Chondrocyte (in vitro differentiated cells): ENCODE results near the gene TREML2. TPM values are rescaled to one million over a fixed set of nuclear protein-coding genes. Genes with fewer than 3 reads are reported as not detected.
A peak's percentile ranks its signal among the peaks of the same experiment; 100 is the strongest.

Experiments used
- DNase-seq: peaks from one replicate; pipeline ENCODE4 v3.0.0; 2021; ENCODE audit warnings: mixed read lengths, low spot score
- H3K27ac Mint-ChIP-seq: one replicate; pipeline ENCODE4 v1.8.0; 2021; ENCODE audit warnings: mild to moderate bottlenecking, moderate library complexity, mixed read lengths; ENCODE audit not compliant: unreplicated experiment
- H3K27me3 Mint-ChIP-seq: 2 replicates; pipeline ENCODE4 v1.8.0; 2021; ENCODE audit warnings: low read depth, mixed read lengths
- H3K36me3 Mint-ChIP-seq: 2 replicates; pipeline ENCODE4 v1.8.0; 2021; ENCODE audit warnings: low read depth, mixed read lengths
- H3K4me1 Mint-ChIP-seq: 2 replicates; pipeline ENCODE4 v1.8.0; 2021; ENCODE audit warnings: low read depth, mild to moderate bottlenecking, mixed read lengths
- H3K4me3 Mint-ChIP-seq: one replicate; pipeline ENCODE4 v1.8.0; 2021; ENCODE audit warnings: mild to moderate bottlenecking, moderate library complexity, mixed read lengths; ENCODE audit not compliant: unreplicated experiment
- H3K9me3 Mint-ChIP-seq: 2 replicates; pipeline ENCODE4 v1.8.0; 2021; ENCODE audit warnings: low read depth, mixed read lengths
- total RNA-seq: library from RNA; stranded (reverse); gene quantifications from 3 replicates; pipeline ENCODE4 v1.2.1, GENCODE V29; 2021
- TF ChIP-seq, protein P1 (sequence below): fragments of 200-600 bp; sonication (generic); IDR thresholded peaks from 2 replicates; pipeline ENCODE4 v1.5.0; 2021; ENCODE audit warnings: antibody characterized with exemption, mild to moderate bottlenecking, moderate library complexity

TREML2 gene
- total RNA-seq, 1 donor from 2014 or later: not detected

DNA sequence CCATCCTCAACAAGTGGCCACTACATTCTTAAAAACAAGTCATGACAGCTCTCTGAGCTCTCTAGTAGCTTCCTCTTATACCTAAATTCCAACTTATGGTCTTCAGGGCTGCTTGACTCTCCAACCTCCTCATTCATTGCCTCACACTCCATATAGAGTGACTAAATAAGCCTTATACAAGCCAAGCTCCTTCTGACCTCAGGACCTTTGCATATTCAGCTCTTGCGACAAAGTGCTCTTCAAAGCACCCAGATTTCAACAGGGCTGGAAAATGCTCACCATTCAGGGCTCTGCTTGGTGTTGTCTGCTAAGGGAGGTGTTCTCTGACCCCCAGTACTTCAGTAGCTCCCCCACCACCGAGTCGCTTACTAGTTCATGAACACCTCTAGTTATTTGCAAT lies 3.7 kb downstream of the TREML2 start:
- Mint-ChIP-seq H3K4me1 (peaks cover 8% of the 10 kb centered on the region), H3K4me3 (no peak overlapping the region), H3K9me3 (no peaks in the 10 kb centered on the region), H3K36me3 (no peaks in the 10 kb centered on the region), H3K27ac (no peak overlapping the region), H3K27me3 (peaks cover 45% of the 10 kb centered on the region)
- no peak for DNase-seq
- TF ChIP-seq, protein P1, sequence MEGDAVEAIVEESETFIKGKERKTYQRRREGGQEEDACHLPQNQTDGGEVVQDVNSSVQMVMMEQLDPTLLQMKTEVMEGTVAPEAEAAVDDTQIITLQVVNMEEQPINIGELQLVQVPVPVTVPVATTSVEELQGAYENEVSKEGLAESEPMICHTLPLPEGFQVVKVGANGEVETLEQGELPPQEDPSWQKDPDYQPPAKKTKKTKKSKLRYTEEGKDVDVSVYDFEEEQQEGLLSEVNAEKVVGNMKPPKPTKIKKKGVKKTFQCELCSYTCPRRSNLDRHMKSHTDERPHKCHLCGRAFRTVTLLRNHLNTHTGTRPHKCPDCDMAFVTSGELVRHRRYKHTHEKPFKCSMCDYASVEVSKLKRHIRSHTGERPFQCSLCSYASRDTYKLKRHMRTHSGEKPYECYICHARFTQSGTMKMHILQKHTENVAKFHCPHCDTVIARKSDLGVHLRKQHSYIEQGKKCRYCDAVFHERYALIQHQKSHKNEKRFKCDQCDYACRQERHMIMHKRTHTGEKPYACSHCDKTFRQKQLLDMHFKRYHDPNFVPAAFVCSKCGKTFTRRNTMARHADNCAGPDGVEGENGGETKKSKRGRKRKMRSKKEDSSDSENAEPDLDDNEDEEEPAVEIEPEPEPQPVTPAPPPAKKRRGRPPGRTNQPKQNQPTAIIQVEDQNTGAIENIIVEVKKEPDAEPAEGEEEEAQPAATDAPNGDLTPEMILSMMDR: no peak

DNA sequence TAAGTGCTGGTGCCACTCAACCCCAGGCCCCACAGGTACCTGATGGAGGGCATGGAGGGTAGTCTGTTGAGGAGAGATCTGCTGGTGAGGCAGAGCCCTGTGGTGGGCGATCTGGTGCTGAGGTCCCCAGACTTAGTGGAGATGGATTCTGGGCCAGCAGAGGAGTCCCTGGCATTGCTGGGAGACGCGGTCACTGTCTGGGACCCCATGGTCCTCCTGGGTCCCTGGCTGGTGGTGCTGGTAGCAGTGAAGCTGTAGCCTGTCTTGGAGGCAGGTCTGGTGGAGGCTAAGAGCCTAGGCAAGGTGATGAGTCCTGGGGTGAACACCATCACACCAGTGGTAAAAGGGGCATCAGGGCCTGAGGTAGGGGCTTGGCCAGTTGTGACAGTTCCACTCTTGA lies 6.6 kb downstream of the TREML2 start:
- Mint-ChIP-seq H3K9me3 (peaks cover 9% of the 10 kb centered on the region), H3K36me3 (peaks cover 2% of the 10 kb centered on the region), H3K27me3 (peaks cover 48% of the 10 kb centered on the region), H3K4me1 (no peaks in the 10 kb centered on the region), H3K4me3 (no peak overlapping the region), H3K27ac (no peak overlapping the region)
- DNase-seq: no peak
- TF ChIP-seq, protein P1: no peak

DNA sequence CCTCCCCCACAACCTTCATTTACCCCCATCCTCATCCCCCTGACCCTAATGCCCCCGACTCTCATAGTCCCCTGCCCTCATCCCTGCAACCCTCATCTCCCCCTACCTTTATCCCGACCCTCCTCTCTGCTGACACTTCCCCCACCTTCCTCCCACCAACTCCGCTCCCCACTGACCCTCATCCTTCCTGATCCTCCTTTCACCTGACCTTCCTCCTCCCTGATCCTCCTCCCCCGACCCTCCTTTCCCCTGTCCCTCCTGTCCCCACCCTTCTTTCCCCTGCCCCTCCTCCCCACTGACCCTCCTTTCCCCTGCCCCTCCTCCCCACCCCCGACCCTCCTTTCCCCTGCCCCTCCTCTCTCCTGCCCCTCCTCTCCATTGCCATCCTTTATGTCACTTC lies 7.1 kb downstream of the TREML2 start:
- Mint-ChIP-seq H3K4me3 (no peak overlapping the region), H3K4me1 (no peaks in the 10 kb centered on the region), H3K27ac (no peak overlapping the region), H3K27me3 (peaks cover 48% of the 10 kb centered on the region), H3K36me3 (peaks cover 2% of the 10 kb centered on the region), H3K9me3 (peaks cover 10% of the 10 kb centered on the region)
- DNase-seq: no peak
- TF ChIP-seq, protein P1: no peak

DNA sequence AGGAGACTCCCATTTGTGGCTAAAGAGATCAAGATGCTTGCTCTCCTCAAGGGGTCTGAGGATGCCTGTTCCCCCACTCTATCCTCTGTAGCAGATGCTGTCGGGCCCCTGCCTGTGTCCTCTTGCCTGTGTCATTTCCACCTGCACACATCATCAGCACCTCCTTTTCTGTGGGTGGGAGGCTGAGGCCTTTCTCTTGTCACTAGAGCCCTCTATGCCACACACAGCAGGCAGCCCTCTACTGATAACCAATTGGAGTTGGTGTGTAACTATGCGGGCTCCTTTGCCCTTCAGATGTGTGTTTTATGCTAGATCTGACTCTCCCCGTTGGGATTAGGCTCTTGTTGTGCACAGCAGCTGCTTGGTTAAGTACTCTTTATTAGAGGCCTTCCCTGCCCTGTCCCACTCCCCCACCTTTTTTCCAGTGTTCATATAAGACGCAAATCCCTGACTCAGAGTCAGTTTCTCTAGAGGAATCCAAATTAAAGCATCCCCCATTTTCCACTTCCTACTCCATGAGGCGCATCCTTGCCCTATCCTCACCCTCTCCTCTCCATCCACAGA lies 7.7 kb downstream of the TREML2 start:
- no peak overlapping the region for H3K27ac Mint-ChIP-seq
- peaks cover 10% of the 10 kb centered on the region for H3K9me3 Mint-ChIP-seq
- H3K4me3 Mint-ChIP-seq: no peak overlapping the region
- H3K36me3 Mint-ChIP-seq: peaks cover 2% of the 10 kb centered on the region
- no peaks in the 10 kb centered on the region for H3K4me1 Mint-ChIP-seq
- TF ChIP-seq, protein P1: no peak
- peaks cover 51% of the 10 kb centered on the region for H3K27me3 Mint-ChIP-seq
- DNase-seq: no peak

DNA sequence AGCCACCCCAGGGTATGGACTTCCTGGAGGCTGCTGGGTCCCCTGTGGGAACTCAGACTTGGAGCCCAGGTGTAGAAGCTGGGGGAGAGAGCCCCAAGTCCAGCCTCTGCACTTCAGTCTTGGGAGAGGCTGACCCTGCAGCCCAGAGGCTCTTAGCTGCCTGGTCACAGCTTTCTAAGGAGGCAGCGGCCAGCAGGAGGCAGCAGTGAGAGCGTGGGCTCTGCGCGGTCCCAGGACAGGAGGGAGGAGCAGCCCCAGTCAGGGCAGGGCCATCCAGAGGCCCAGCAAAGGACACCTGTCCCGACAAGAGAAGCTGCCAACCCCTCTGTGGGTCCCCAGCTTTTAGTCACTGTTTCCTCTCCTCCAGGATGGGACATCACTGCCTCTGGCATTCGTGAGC lies 9.4 kb downstream of the TREML2 start:
- H3K4me3 Mint-ChIP-seq: no peak overlapping the region
- no peaks in the 10 kb centered on the region for H3K4me1 Mint-ChIP-seq
- H3K27ac Mint-ChIP-seq: no peak overlapping the region
- H3K27me3 Mint-ChIP-seq: peaks cover 42% of the 10 kb centered on the region
- TF ChIP-seq, protein P1: peak; percentile 73
- no peak for DNase-seq
- H3K36me3 Mint-ChIP-seq: peaks cover 2% of the 10 kb centered on the region
- H3K9me3 Mint-ChIP-seq: peaks cover 10% of the 10 kb centered on the region
